Breast epithelium (tissue), 4 donors: ENCODE measurements around the gene GIMAP5. TPM values are rescaled to one million over a fixed set of nuclear protein-coding genes. Genes with fewer than 3 reads are reported as not detected.

Experiments used
- DNase-seq, 2 donors: peaks; one replicate each; pipeline ENCODE4 v3.0.0-alpha.2; 2019; ENCODE audit warnings: low spot score in 2 of 2
- H3K27ac ChIP-seq, 2 donors: fragments of 200-600 bp; sonication (generic) in 1 of 2; one replicate each; pipeline ENCODE4 v1.5.1; 2016 to 2019; ENCODE audit warnings: mild to moderate bottlenecking in 1 of 2
- H3K27me3 ChIP-seq, 2 donors: fragments of 200-600 bp; sonication (generic) in 1 of 2; one replicate each; pipeline versions ENCODE4 v1.5.1 to v1.6.0; 2017 to 2019; ENCODE audit warnings: control low read depth in 1 of 2, mild to moderate bottlenecking in 1 of 2
- H3K36me3 ChIP-seq: fragments of 200-600 bp; one replicate; pipeline ENCODE4 v1.5.1; 2019
- H3K4me1 ChIP-seq, 2 donors: fragments of 200-600 bp; sonication (generic); one replicate each; pipeline ENCODE4 v1.5.1; 2016 to 2019; ENCODE audit warnings: control low read depth in 1 of 2
- H3K4me3 ChIP-seq, 3 donors: fragments of 200-600 bp; sonication (generic); 1 replicate in 2 of 3; 2 replicates in 1 of 3; pipeline ENCODE4 v1.5.1; 2016 to 2019; ENCODE audit warnings: mild to moderate bottlenecking in 3 of 3, moderate library complexity in 2 of 3
- H3K9me3 ChIP-seq, 2 donors: fragments of 200-600 bp; sonication (generic) in 1 of 2; one replicate each; pipeline ENCODE4 v1.5.1; 2016 to 2019; ENCODE audit warnings: control low read depth in 1 of 2
- CTCF ChIP-seq, 3 donors: fragments of 450-650 bp; IDR thresholded peaks; one replicate each; pipeline ENCODE4 v1.5.1; 2016 to 2017; ENCODE audit warnings: antibody characterized with exemption in 3 of 3, mild to moderate bottlenecking in 3 of 3, moderate library complexity in 3 of 3
- POLR2A ChIP-seq: fragments of 450-650 bp; IDR thresholded peaks from one replicate; pipeline ENCODE4 v1.6.1; 2016; ENCODE audit warnings: antibody characterized with exemption, mild to moderate bottlenecking, moderate library complexity
- POLR2AphosphoS5 ChIP-seq, 3 donors: sonication (generic); formaldehyde crosslinking; IDR thresholded peaks; one replicate each; pipeline ENCODE4 v1.6.1; 2017; ENCODE audit warnings: antibody characterized with exemption in 3 of 3
- intact Hi-C: fragments of 100-400 bp; cut with DNase I; formaldehyde crosslinking; loops from one replicate; pipeline ENCODE4 v1.15.1; 2023; ENCODE audit warnings: low total_unique reads
- total RNA-seq, 3 donors: library from RNA; depleted of rRNA; stranded (reverse); fragments of >200 nt; gene quantifications; one replicate each; pipeline ENCODE4 v1.1.0, GENCODE V29; 2016

GIMAP5 gene
- total RNA-seq, 3 donors from 2014 or later = 18.7 to 36.0 (median 30.5) TPM

- Histone ChIP-seq H3K4me1 (no peaks in the 10 kb centered on the region), H3K27ac (peak overlapping the region in 1 of 2 donors; percentile 70), H3K9me3 (no peaks in the 10 kb centered on the region), H3K36me3 (no peaks in the 10 kb centered on the region), H3K4me3 (no peak overlapping the region), H3K27me3 (no peaks in the 10 kb centered on the region)
- DNase-seq = no peak
- no peak for TF ChIP-seq CTCF (IDR thresholded peaks at IDR 0.05)
- no peak for TF ChIP-seq POLR2A
- no peak for TF ChIP-seq POLR2AphosphoS5 (IDR thresholded peaks at IDR 0.05)
- intact Hi-C loops = no loop called here
Measured at GRCh38 chr7:150780292-150780691, 43.1 kb downstream of the GIMAP5 start.

GRCh38 chr7:150781103-150781502, 43.9 kb downstream of the GIMAP5 start:
- intact Hi-C loops = no loop called here
- no peak for DNase-seq
- peak overlapping the region in 1 of 2 donors; percentile 71 for H3K27ac ChIP-seq

DNA sequence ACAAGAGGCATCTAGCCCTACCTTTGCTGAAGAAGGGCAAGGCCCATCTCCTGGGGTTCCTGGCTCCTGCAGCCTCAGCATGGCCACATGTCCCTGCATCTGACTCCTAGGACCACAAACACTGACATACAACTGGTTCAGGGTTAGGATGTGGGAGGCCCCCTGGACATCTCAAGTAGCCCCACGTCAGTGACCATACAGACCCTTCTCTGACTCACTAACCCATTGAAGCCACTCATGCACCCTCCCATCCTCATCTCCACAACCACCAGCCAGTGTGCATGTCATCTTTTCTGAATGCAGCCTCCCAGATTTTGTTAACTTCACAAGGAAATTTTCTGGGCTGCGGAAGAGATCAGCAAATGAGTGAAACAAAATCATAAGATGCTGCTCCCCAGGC, 44.7 kb downstream of the GIMAP5 start:
- Histone ChIP-seq H3K27me3 (no peaks in the 10 kb centered on the region), H3K9me3 (no peaks in the 10 kb centered on the region), H3K4me3 (no peak overlapping the region), H3K4me1 (no peaks in the 10 kb centered on the region), H3K36me3 (no peaks in the 10 kb centered on the region), H3K27ac (peak overlapping the region in 1 of 2 donors; percentile 71)
- intact Hi-C loops = no loop called here
- no peak for TF ChIP-seq CTCF (IDR thresholded peaks at IDR 0.05)
- no peak for TF ChIP-seq POLR2AphosphoS5 (IDR thresholded peaks at IDR 0.05)
- no peak for TF ChIP-seq POLR2A
- no peak for DNase-seq

More at GRCh38 chr7:150781103-150781502, 43.9 kb downstream of the GIMAP5 start:
- Histone ChIP-seq H3K36me3 (no peaks in the 10 kb centered on the region), H3K9me3 (no peaks in the 10 kb centered on the region), H3K27me3 (no peaks in the 10 kb centered on the region), H3K4me3 (no peak overlapping the region), H3K4me1 (no peaks in the 10 kb centered on the region)
- TF ChIP-seq POLR2A (no peak), CTCF (IDR thresholded peaks at IDR 0.05) (no peak), POLR2AphosphoS5 (IDR thresholded peaks at IDR 0.05) (no peak)

DNA sequence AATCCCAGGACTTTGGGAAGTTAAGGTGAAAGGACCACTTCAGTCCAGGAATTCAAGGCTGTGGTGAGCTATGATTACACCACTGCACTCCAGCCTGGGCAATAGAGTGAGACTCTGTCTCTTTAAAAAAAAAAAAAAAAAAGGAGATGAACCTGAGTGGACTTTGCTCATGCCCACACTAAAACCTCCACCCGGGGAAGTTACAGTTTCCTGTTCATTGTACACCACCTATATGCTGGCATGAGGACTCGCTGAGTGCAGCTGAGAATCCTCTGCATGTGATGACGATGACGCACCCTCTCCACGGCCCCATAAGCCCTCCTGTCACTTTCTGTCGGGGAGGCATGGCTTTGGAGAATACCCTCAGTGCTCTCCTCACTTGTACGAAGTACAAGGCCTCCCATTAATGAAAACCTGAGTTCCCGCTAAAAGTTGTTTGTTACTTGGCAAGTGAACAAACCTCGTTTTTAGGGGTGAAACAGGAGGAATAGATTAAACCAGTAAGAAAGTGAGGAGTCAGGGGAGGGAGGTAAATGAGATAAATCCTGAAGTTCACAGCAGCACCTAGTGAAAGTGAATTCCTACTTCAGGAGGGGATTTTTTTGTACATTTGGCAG, 47.0 kb downstream of the GIMAP5 start:
- intact Hi-C loops = no loop called here
- Histone ChIP-seq H3K4me3 (no peak overlapping the region), H3K4me1 (no peaks in the 10 kb centered on the region), H3K27me3 (no peaks in the 10 kb centered on the region), H3K9me3 (no peaks in the 10 kb centered on the region), H3K27ac (peak overlapping the region in 1 of 2 donors; percentile 23), H3K36me3 (no peaks in the 10 kb centered on the region)
- no peak for TF ChIP-seq POLR2AphosphoS5 (IDR thresholded peaks at IDR 0.05)
- TF ChIP-seq CTCF (IDR thresholded peaks at IDR 0.05) = no peak
- no peak for TF ChIP-seq POLR2A
- DNase-seq = no peak

GRCh38 chr7:150784954-150785353, 47.7 kb downstream of the GIMAP5 start:
- H3K27me3 ChIP-seq = no peaks in the 10 kb centered on the region
- intact Hi-C loops = no loop called here
- peak overlapping the region in 1 of 2 donors; percentile 84 for H3K27ac ChIP-seq
- no peak overlapping the region for H3K4me3 ChIP-seq
- H3K4me1 ChIP-seq = no peaks in the 10 kb centered on the region
- H3K9me3 ChIP-seq = no peaks in the 10 kb centered on the region
- TF ChIP-seq POLR2A (no peak), CTCF (IDR thresholded peaks at IDR 0.05) (no peak), POLR2AphosphoS5 (IDR thresholded peaks at IDR 0.05) (no peak)
- H3K36me3 ChIP-seq = no peaks in the 10 kb centered on the region
- DNase-seq = no peak
